Measurements from ENCODE around the gene SLC16A3. TPM values are rescaled to one million over a fixed set of nuclear protein-coding genes. Genes with fewer than 3 reads are reported as not detected.
A peak's percentile ranks its signal among the peaks of the same experiment; 100 is the strongest.

The SLC16A3 gene
- total RNA-seq, 1 experiment from 2014 or later = 198 TPM

GRCh38 chr17:82274134-82275020 lies 45.5 kb downstream of the SLC16A3 start:
- Histone ChIP-seq H3K27me3 (ENCODE audit: insufficient read depth, low read depth) (no peaks in the 10 kb centered on the region), H2AFZ (peak overlapping the region; percentile 66; the same call in 1 of the 2 replicates), H3F3A (ENCODE audit: insufficient read depth, low read depth) (peaks cover 31% of the 10 kb centered on the region; the same call in 1 of the 2 replicates), H3K79me2 (ENCODE audit: low read depth) (peaks cover 37% of the 10 kb centered on the region), H3K9me2 (ENCODE audit: insufficient read depth) (no peaks in the 10 kb centered on the region), H3K4me1 (replicated peaks; ENCODE audit: insufficient read depth) (peaks cover 44% of the 10 kb centered on the region), H4K20me1 (ENCODE audit: insufficient read depth) (peaks cover 32% of the 10 kb centered on the region), H3K36me3 (ENCODE audit: low read depth) (peaks cover 10% of the 10 kb centered on the region), H3K4me2 (peak overlapping the region; percentile 84), H3K27ac (no peak overlapping the region), H3K9me3 (ENCODE audit: insufficient read depth, low read depth) (no peaks in the 10 kb centered on the region), H3K4me3 (peak overlapping the region; percentile 62; the same call in 1 of the 2 replicates)
- ChIA-PET CTCF (interaction anchor here (0.6 kb wide), 1 partner anchor 248 kb away, joined by 6 read pairs; no protein-coding TSS in a partner anchor), POLR2A (ENCODE audit: unreplicated experiment) (interaction anchor here (0.6 to 1.3 kb wide), 2 partner anchors 17 to 18 kb away, joined by 3 to 5 read pairs; no protein-coding TSS in a partner anchor)
- no peak for DNase-seq
- TF ChIP-seq CTCF (conservative IDR thresholded peaks at IDR 0.05) (no peak), EZH2 (IDR thresholded peaks at IDR 0.05; ENCODE audit: low read depth) (no peak)
- TSS peak; percentile 37 for BruUV-seq (replicated peaks)
- intact Hi-C loops (cut with micrococcal nuclease; ENCODE audit: unreplicated experiment) = no loop called here

GRCh38 chr17:82275326-82275725 lies 46.5 kb downstream of the SLC16A3 start:
- intact Hi-C loops (cut with micrococcal nuclease; ENCODE audit: unreplicated experiment) = no loop called here
- Histone ChIP-seq H3K4me2 (no peak overlapping the region), H3K9me3 (ENCODE audit: insufficient read depth, low read depth) (no peaks in the 10 kb centered on the region), H3K27ac (no peak overlapping the region), H2AFZ (no peak overlapping the region), H3K79me2 (ENCODE audit: low read depth) (peaks cover 28% of the 10 kb centered on the region), H3F3A (ENCODE audit: insufficient read depth, low read depth) (peaks cover 23% of the 10 kb centered on the region; the same call in 1 of the 2 replicates), H3K4me1 (replicated peaks; ENCODE audit: insufficient read depth) (peaks cover 41% of the 10 kb centered on the region), H3K9me2 (ENCODE audit: insufficient read depth) (no peaks in the 10 kb centered on the region), H4K20me1 (ENCODE audit: insufficient read depth) (peaks cover 23% of the 10 kb centered on the region), H3K4me3 (no peak overlapping the region), H3K27me3 (ENCODE audit: insufficient read depth, low read depth) (no peaks in the 10 kb centered on the region), H3K36me3 (ENCODE audit: low read depth) (peaks cover 10% of the 10 kb centered on the region)
- no peak for DNase-seq
- ChIA-PET CTCF (no interaction called here), POLR2A (ENCODE audit: unreplicated experiment) (interaction anchor here (0.6 kb wide), 1 partner anchor 21 kb away, joined by 18 read pairs; no protein-coding TSS in a partner anchor)
- TF ChIP-seq EZH2 (IDR thresholded peaks at IDR 0.05; ENCODE audit: low read depth) (no peak), CTCF (conservative IDR thresholded peaks at IDR 0.05) (no peak)
- BruUV-seq (replicated peaks) = no TSS peak

- no TSS peak for BruUV-seq (replicated peaks)
Observed at GRCh38 chr17:82276938-82277337, 48.1 kb downstream of the SLC16A3 start.

More at GRCh38 chr17:82276938-82277337, 48.1 kb downstream of the SLC16A3 start:
- Histone ChIP-seq H3K27ac (peak overlapping the region; percentile 34), H2AFZ (no peak overlapping the region), H3K27me3 (ENCODE audit: insufficient read depth, low read depth) (no peaks in the 10 kb centered on the region), H3K36me3 (ENCODE audit: low read depth) (peaks cover 5% of the 10 kb centered on the region; the same call in 1 of the 2 replicates), H3K4me2 (peak overlapping the region; percentile 28), H3K79me2 (ENCODE audit: low read depth) (peaks cover 11% of the 10 kb centered on the region), H3K4me3 (no peak overlapping the region), H4K20me1 (ENCODE audit: insufficient read depth) (peaks cover 7% of the 10 kb centered on the region), H3K9me2 (ENCODE audit: insufficient read depth) (no peaks in the 10 kb centered on the region), H3K4me1 (replicated peaks; ENCODE audit: insufficient read depth) (peaks cover 41% of the 10 kb centered on the region), H3K9me3 (ENCODE audit: insufficient read depth, low read depth) (no peaks in the 10 kb centered on the region), H3F3A (ENCODE audit: insufficient read depth, low read depth) (peaks cover 32% of the 10 kb centered on the region)
- peak; percentile 70 to 85 for DNase-seq
- intact Hi-C loops (cut with micrococcal nuclease; ENCODE audit: unreplicated experiment) = loop anchor here (2.0 kb wide), 1 partner anchor 20 kb away; no protein-coding TSS in a partner anchor
- POLR2A ChIA-PET (ENCODE audit: unreplicated experiment) = no interaction called here
- CTCF ChIA-PET = no interaction called here
- no peak for TF ChIP-seq CTCF (conservative IDR thresholded peaks at IDR 0.05)

Measured in PC-9 (cell line).